Immature natural killer cell (primary cell): ENCODE results near the gene SEC61A2. TPM values are rescaled to one million over a fixed set of nuclear protein-coding genes. Genes with fewer than 3 reads are reported as not detected.

Experiments
- DNase-seq, 3 donors: peaks; one replicate each; pipeline ENCODE4 v3.0.0; 2022; ENCODE audit warnings: mixed read lengths in 1 of 3
- H3K27ac Mint-ChIP-seq, 6 donors: one replicate each; pipeline ENCODE4 v1.8.0; 2020; ENCODE audit warnings: mixed read lengths in 6 of 6, mild to moderate bottlenecking in 5 of 6, inconsistent platforms in 4 of 6, moderate library complexity in 3 of 6
- H3K27me3 Mint-ChIP-seq, 3 donors: one replicate each; pipeline ENCODE4 v1.8.0; 2020 to 2021; ENCODE audit warnings: low read depth in 3 of 3, mild to moderate bottlenecking in 3 of 3, mixed read lengths in 3 of 3, moderate library complexity in 3 of 3, inconsistent platforms in 1 of 3
- H3K36me3 Mint-ChIP-seq, 3 donors: one replicate each; pipeline ENCODE4 v1.8.0; 2020; ENCODE audit warnings: mixed read lengths in 3 of 3, inconsistent platforms in 2 of 3, mild to moderate bottlenecking in 2 of 3
- H3K4me1 Mint-ChIP-seq, 2 donors: one replicate each; pipeline ENCODE4 v1.8.0; 2020; ENCODE audit warnings: inconsistent platforms in 2 of 2, mild to moderate bottlenecking in 2 of 2, mixed read lengths in 2 of 2, moderate library complexity in 1 of 2
- H3K4me3 Mint-ChIP-seq, 5 donors: one replicate each; pipeline ENCODE4 v1.8.0; 2020; ENCODE audit warnings: mild to moderate bottlenecking in 5 of 5, mixed read lengths in 5 of 5, inconsistent platforms in 3 of 5, moderate library complexity in 3 of 5
- H3K9me3 Mint-ChIP-seq, 6 donors: one replicate each; pipeline ENCODE4 v1.8.0; 2020; ENCODE audit warnings: mild to moderate bottlenecking in 6 of 6, mixed read lengths in 6 of 6, inconsistent platforms in 4 of 6, moderate library complexity in 3 of 6
- polyA plus RNA-seq, 3 donors: library from polyadenylated mRNA; unstranded; fragments of 300-500 nt; fragmentation: Illumina TruSeq; gene quantifications; one replicate each; pipeline ENCODE4 v1.2.3, GENCODE V29; 2021

SEC61A2 gene
- polyA plus RNA-seq, 3 donors from 2014 or later = 1.8 to 6.8 (median 2.7) TPM

GRCh38 chr10:12214763-12215218, 85.3 kb downstream of the SEC61A2 start:
- Mint-ChIP-seq H3K27me3 (peaks cover 0 to 2% (median 0%) of the 10 kb centered on the region in 3 donors), H3K9me3 (no peaks in the 10 kb centered on the region), H3K36me3 (peaks cover 20 to 43% (median 24%) of the 10 kb centered on the region in 3 donors), H3K27ac (peak overlapping the region; percentile 81 to 91 (median 86)), H3K4me3 (peak overlapping the region; percentile 77 to 82 (median 80)), H3K4me1 (peaks cover 9 to 33% of the 10 kb centered on the region in 2 donors)
- DNase-seq = peak; percentile 41 to 59 (median 45)

Other genes starting within 250 kb of the SEC61A2 start
- 10 to 100 TPM in 2 of 3 donors, 1 to 10 TPM in 1; 3.1 to 19.8 (median 12.9) TPM for gene UPF2, start 86.9 kb upstream of the SEC61A2 start, polyA plus RNA-seq
- gene DHTKD1, start 60.7 kb upstream of the SEC61A2 start, polyA plus RNA-seq = 1 to 10 TPM; 5.0 to 9.1 (median 7.8) TPM
- 10 to 100 TPM; 58.3 to 69.4 (median 59.6) TPM for gene NUDT5, start 66.2 kb downstream of the SEC61A2 start, polyA plus RNA-seq
- gene CDC123, start 66.5 kb downstream of the SEC61A2 start, polyA plus RNA-seq = 100 to 1,000 TPM in 2 of 3 donors, 10 to 100 TPM in 1; 79.8 to 149 (median 103) TPM
- gene CAMK1D, start 219.9 kb downstream of the SEC61A2 start, polyA plus RNA-seq = 10 to 100 TPM in 1 of 3 donors, 1 to 10 TPM in 2; 5.3 to 19.3 (median 7.7) TPM